Stimulated activated CD8-positive, alpha-beta memory T cell treated with anti-CD3 and anti-CD28 coated beads, Interleukin-15, amount 100 ng/mL, for 1 hour (primary cell): ENCODE results near the gene AAK1.

Experiments used
- DNase-seq: peaks from one replicate; pipeline ENCODE4 v3.0.0-alpha.2; 2020; ENCODE audit warnings: low read depth

The AAK1 gene

DNA sequence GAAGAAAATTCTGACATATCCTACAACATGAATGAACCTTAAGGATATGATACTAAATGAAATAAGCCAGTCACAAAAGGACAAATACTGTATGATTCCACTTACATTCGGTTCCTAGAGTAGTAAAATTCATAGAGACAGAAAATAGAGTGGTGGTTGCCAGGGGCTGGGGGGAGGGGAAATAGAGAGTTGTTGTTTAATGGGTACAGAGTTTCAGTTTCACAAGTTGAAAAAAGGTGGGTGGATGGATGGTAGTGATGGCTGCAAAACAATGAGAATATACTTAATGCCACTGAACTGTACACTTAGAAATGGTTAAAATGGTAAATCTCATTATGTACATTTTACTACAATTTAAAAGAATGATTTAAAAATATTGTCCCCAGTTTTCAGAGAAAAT is 153.1 kb downstream of the AAK1 start:
- no peak for DNase-seq

DNA sequence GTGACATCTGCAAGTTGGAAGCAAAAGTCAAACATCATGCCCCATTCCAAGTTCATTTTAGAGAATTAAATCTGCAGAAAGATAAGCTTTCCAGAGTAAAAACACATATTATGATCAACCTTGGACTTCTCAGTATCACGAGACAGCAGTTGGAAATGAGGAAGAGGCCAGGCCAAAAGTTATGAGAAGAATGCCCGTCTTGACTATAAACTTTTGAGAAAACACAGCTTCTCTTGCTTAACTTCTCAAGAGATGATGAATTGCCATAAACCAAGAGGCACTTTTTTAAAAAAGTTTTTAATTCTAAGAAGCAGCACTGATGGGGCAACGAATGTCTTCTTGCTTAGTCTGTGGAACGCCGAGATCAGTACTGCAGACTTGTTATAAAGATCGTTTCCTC is 153.7 kb downstream of the AAK1 start:
- no peak for DNase-seq

DNA sequence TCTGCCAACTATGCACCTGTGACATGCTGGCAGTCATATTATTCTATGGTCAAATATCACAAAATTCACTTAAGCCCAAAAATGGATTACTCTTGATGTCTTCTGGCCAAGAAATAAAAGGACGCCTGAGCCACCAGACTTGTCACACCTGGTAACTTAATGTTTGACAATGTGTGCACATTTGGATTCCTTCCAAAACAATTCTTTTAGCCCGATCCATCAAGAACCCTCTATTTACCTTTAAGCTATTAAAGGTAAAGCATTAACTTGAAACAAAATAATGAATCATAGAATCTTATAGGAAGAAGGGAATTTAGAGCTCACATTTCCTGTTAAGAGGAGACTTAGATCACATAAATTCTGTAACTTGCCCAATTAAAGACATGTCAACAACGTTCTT is 159.8 kb downstream of the AAK1 start:
- no peak for DNase-seq

DNA sequence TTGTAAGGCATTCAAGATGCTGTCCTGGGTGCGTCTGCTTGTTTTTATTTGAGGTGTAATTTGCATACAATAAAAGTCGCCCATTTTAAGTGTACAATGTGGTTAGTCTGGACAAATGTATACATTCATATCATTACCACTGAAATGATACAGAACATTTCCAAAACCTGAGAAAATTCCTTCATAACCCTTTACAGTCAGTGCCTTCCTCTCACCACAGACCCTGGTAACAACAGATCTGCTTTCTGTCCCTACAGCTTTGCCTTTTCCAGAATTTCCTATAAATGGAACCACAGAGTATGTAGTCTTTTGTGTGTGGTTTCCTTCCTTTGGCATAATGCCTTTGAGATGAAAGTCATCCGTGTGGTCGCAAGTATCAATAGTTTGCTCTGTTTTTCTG is 160.5 kb downstream of the AAK1 start:
- DNase-seq, result no peak

DNA sequence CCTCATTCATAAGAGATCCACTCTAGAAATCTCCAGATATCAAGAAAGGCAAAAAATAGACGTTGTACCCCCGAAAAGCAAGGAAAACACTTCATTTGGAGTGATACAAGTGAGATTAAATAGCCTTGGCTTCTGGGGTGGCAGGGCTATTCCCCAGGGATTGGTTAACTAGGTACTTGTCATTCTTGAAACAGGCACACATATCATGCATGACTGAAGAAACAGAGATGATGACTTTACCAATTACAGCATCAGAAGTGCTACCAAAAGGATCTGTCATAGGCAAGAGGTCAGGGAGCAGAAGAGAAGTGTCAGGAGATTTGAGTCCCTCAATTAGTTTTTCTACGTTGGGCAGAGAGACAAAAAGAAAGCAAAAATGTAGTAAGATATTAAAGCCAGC is 161.1 kb downstream of the AAK1 start:
- no peak for DNase-seq

DNA sequence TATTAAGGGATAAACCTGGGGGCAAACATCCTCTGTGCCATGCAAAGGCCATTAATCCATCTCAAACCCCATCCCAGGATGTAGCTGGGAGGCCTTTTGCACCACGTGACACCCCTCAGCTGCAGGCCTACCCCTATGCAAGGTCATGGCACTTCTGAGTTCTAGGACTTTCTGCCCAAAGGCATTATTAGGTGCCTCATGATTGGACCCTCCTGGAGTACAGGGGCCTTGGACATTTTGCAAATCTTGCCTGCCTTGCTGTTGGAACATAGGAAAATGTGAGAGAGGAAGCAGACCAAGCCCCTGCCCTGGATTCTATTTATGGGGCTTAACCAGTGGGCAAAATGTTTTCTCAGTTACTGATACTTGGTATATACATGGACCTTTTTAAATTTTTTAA is 162.1 kb downstream of the AAK1 start:
- no peak for DNase-seq

DNA sequence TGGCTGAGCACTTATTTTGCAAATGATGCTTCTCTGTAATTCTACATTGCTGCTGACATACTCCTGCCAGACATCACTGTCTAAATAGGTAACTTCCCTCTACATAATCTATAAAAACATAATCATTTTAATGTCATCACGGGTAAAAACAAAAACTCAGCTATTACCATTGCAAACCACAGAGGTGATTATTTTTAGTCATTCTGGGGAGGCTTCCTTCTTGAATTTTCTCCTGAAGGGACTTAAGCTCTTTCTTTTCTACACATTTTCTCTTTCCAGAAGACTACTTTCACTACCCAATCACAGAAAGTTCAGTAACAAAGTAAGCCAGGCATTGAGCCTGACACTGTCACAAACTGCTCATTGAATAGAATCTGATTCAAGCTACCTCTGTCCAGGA is 165.9 kb downstream of the AAK1 start:
- no peak for DNase-seq

DNA sequence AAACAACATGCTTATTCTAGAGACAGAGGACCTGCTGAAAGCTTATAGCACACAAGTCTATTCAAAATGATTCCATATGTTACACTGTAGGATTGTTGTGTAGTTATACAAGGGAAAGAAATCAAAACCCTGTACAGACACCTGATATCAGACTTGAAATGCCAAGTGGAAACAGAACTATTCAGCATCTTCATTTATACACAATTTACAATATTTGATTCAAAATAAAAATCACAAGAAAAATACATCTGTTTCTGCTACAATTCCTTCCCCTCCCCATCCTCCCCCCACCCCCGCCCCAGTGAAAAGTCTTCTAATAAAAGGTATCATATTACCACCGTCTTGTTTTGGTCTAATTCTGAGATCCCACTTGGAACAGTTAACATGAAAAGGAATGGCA is 168.9 kb downstream of the AAK1 start:
- DNase-seq, result no peak

DNA sequence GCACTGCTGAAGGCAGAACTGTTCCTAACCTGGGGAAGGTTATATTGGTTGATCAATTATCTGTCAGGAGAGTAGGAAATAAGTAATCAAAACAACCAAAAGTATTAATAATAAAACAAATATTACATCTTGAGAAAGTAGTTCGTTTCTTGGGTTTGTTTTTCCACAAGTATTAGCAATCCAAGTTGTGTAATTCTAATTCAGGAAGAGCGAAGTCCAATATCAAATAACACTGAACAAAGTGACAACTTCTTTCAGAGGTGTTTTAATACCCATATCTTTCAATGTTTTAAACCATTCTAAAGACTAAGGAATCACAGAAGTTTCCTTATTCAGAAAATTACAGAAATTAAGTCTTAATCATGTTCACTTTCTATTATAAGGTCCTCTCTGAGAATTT is 171.7 kb downstream of the AAK1 start:
- DNase-seq, result no peak

DNA sequence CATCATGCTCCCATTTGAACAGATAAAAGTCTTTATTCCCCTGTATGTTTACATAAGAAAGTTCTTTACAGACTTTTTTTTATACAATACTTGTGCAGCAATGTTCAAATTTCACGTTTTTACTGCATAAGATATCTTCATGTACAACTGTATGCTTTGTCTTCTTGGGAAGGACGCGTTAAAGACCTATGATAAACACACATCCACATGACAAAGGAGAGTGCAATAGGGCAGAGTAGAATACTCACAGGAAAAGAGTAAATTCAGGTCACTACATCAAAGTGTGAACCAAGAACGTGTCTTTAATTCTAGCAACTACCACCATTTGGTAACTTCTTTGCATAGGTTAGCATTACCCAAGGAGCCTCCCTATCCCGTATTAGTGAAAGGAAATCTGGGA is 172.6 kb downstream of the AAK1 start:
- DNase-seq, result no peak

DNA sequence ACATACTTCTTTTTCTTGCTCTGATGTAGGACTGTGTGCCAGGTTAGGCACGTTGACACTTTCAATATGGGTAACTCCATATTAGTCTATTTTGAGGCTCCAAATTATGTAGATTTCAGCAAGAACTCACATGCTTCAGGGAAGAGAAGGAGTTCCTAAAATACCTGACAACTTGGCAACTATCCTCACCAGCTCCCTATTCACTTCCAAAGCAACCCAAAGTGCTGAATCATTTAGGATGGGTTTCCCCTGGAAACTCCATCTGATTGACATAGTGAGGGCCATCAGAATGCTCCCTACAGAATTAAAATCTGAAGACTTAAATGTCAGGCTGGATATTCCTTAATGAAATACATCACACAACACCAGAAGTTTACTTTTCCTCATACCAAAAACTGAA is 173.8 kb downstream of the AAK1 start:
- no peak for DNase-seq

DNA sequence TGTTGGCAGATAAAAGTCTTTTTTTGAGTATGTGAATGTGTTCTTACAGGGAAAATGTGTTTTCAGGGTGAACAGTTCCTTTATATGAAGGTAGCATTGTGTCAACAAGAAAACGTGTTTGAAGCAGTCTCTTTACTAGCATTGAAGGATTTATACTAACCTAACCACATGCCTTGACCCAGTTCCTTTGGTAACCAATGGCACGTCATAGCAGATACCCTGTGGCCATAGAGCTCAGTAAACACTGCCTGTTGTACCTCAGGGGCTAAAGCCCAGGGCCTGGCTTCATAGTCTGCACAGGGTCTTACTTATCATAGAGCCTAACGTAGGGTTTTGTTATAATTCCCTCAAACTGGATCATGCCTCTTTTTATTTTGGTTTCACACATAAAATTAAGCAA is 174.2 kb downstream of the AAK1 start:
- DNase-seq, result no peak

DNA sequence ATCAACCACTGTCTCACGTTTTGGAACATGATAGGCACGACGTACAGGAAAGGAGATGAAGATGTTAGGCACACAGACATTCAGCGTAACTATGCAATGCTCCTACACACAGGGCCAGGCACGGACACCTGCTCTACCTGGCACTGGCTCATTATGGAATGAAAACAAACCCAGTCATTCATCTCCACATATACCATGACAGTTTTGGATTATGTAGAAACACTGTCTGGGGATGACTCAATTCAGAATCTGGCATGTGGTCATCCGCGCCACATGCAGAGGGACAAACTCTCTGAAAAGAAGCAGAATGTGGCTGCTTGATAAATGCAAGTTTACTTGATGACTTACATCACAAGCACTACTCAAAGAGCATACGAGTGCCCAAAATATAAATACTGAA is 176.8 kb downstream of the AAK1 start:
- no peak for DNase-seq

DNA sequence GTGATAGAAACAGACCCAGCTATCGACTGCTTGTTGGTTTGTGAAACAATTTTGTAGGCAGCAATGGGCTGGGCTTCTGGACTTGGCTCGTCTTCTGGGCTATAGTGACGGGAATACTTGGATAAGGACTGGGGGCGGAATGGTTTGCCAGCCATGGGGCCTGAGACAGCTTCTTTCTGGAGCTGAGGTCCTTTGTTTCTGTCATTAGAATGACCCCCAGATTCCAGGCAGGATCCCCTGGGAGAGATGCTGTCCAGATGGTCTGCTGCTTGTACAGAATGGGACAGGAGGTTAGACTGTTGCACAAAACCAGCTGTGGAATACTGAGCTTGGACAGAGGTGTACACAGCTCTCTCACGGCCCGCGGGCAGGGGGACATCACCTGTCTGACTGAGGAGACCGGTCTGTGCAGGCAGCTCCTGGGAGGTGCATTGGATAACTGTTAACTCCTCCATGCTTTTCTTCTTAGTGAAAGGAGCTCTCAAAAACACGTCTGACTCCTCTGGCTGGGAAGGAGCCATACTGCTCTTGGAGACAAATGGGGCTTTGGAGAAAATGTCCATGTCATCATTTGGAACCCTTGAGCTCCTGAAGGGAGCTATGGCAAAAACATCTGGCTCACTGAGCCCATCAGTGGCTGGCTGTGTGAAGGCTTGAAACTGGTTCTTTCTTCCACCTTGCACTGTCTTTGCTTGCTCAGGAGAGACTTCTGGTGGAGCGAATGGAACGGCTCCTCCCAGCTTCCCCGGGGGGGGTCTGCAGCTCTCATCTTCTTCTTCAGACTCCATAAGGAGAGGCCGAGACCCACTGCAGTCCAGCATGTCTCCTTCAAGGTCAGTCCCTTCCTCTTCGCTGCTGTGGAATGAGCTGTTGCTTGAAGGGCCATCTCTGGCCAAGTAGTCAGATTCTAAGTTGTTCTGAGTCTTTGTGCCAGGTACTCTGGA is 177.8 kb downstream of the AAK1 start:
- no peak for DNase-seq

DNA sequence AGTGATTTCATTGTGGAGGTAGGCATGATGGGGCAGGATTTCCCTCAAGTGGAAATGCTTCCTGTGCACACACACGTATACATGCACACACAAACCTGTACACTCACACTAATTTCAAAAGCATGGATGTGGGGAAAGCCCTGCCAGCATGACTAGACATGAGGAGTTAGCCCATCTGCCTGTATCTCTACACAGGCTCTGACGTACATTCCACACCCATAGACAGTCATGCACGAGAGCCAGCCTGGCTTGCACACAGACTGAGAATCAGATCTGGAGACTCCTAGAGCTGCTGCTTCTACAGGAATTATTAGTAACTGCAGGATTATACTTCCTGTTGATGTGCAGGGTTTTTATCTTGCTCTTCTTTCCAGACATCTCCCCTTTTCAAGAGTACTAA is 179.0 kb downstream of the AAK1 start:
- DNase-seq, result no peak

DNA sequence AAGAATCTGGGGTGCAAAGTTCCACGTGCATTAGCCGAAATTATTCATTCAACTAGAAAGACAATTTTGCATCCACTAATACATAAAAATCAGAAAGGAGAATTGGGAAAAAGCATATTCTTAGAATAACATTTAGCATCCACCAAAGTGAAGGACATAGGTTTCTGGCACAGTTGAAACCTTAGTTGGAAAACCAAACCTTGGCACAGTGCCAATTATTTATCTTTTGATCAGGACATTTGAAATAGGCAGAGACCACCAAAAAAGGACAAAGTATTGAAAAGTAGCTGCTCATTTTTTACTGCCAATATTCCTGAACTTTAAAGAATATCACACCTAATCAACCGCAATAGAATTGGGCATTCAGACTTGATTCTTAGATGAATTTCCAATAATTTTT is 180.8 kb downstream of the AAK1 start:
- DNase-seq, result no peak

DNA sequence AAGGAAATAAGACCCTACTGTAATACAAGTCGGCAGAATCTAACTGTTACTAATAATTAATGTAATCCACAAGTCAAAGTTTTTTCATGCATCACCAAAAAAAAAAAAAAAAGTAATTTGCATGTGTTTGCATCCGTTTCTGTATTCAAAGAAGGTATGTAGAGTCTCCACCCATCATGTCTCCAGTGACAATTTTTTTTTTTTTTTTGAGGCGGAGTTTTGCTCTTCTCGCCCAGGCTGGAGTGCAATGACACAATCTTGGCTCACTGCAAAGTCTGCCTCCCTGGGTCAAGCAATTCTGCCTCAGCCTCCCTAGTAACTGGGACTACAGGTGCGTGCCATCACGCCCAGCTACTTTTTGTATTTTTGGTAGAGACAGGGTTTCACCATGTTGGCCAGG is 182.1 kb downstream of the AAK1 start:
- no peak for DNase-seq

DNA sequence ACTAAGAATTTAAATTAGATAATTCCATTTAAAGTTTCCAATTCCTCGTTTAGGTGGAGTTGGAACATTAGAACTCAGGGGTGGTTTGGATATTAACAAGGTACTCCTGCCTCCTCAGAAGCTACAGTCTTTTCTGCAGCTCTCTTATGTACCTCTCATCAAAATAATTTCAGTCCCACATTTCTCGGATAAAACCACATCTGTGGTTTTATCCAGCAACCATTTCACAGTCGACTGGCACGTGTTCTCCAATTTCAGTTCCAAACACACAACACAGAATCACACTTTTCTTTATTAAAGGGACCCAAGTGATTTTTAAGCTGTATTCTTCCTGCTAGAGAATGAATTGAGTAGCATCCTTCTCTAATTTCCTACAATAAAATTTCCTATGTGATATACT is 183.6 kb downstream of the AAK1 start:
- DNase-seq, result no peak

DNA sequence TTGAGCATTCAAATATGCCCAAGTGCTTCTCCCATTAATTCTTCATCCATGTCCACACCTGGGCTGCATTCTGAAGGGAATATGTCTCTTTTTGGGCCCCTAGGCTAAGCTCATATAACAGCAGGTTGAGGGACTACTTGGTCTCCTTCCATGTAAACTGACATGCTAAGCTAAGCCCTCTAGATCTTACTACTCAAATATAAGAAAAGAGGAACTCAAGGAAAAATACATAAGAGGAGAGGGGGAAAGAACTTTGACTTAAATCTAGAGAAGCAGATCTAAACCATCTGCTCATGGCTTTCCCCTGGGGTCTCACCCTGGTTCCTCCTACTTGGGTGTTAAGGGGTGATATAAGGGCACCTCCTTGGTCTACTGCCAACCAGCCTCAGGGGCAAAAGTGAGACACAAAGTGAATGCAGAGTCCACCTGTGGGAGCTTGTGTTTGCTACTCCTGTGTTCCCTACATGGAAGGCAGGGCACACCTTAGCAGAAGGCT is 186.5 kb downstream of the AAK1 start:
- DNase-seq, result no peak

DNA sequence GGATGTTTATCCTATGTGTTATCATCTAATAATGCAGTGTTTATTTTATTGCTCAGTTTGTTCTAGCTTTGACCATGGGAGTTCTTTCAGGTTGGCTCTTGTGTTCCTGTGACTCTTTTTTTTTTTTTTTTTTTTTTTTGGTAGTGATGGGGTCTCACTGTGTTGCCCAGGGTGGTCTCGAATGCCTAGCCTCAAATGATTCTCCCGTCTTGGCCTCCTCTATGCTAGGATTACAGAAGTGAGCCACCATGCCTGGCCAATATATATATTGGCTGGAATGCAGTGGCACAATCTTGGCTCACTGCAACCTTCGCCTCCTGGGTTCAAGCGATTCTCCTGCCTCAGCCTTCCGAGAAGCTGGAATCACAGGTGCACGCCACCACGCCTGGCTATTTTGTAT is 187.4 kb downstream of the AAK1 start:
- DNase-seq, result no peak

DNA sequence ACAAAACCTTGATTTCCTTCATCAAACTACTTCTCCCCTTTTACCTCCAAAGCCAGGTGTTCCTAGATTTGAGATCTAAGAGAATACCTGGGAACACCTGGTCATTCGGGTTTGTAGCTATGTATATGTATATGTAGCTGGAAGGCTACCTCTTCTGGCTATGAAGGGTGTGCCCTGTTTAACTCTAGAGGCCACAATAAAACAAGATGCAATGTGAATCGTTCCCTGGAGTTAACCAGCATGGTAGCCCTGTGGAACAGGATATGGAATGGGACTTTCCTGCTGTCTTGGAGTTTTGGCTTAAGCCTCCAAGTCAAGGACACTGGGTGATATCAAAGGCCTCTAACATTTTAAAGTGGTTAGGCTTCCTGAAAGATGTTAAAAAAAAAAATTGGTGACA is 188.6 kb downstream of the AAK1 start:
- DNase-seq, result no peak

DNA sequence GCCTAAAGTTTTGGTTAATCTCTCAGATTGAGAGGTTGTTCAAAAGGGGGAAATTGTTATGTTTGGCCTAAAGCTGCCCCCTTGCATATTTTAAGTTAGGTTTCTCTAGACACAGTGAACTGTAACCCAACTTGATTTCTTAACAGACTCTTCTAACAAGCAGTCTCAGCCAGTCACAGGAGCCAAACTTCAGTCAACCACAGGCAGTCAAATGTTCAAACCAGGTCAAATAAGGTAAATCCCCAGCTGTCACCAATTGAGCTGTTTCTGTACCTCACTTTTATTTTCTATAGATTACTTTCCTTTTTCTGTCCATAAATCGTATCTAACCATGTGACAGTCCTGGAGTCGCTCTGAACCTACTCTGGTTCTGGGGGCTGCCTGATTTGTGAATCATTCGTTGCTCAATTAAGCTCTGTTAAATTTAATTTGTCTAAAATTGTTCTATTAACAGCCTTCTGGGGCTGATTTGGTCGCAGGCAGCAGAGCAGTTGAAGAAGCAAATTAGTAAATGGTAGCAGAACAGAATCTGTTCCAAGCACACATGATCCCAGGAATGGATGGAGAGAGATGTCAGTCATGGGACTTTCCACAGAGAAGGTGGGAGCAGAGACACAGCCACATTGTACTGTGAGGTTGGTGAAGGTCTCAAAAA is 189.9 kb downstream of the AAK1 start:
- DNase-seq, result no peak

DNA sequence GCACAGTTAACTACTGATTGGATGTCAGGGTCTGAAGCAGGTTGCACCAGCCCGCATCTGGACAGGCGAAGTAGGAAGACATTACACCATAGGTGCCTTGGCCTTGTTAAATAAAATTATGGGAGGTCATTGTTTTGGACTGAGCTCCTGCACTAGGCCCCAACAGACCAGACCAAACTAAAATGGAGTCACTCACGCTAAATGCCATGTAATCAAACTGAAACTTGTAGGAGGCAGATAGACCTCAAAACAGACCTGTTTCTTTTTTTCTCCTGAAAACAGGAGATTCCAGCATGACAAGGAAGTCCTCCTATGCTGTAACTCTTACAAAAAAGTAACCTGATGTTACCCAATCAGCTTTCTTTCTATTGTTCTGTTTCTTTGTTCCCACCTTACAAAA is 190.9 kb downstream of the AAK1 start:
- no peak for DNase-seq
